Measurements from ENCODE around the gene HSF2BP.

Gene HSF2BP

GRCh38 chr21:43694437-43695079, 35.3 kb upstream of the HSF2BP start:
- no peak for DNase-seq (ENCODE audit: low read depth)
- TF ChIP-seq MAX (IDR thresholded peaks at IDR 0.05; ENCODE audit: low read depth, low read length) (no peak), MYC (IDR thresholded peaks at IDR 0.05; ENCODE audit: low read depth, low read length) (no peak), POLR2A (IDR thresholded peaks at IDR 0.05; ENCODE audit: extremely low read depth, insufficient read length) (no peak)
- TF ChIP-seq, protein P1, sequence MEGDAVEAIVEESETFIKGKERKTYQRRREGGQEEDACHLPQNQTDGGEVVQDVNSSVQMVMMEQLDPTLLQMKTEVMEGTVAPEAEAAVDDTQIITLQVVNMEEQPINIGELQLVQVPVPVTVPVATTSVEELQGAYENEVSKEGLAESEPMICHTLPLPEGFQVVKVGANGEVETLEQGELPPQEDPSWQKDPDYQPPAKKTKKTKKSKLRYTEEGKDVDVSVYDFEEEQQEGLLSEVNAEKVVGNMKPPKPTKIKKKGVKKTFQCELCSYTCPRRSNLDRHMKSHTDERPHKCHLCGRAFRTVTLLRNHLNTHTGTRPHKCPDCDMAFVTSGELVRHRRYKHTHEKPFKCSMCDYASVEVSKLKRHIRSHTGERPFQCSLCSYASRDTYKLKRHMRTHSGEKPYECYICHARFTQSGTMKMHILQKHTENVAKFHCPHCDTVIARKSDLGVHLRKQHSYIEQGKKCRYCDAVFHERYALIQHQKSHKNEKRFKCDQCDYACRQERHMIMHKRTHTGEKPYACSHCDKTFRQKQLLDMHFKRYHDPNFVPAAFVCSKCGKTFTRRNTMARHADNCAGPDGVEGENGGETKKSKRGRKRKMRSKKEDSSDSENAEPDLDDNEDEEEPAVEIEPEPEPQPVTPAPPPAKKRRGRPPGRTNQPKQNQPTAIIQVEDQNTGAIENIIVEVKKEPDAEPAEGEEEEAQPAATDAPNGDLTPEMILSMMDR (IDR thresholded peaks at IDR 0.05; ENCODE audit: low read depth, low read length): no peak
- H3K4me3 ChIP-seq (ENCODE audit: low read depth, low read length): no peak overlapping the region

GRCh38 chr21:43693981-43694380, 34.7 kb upstream of the HSF2BP start:
- TF ChIP-seq POLR2A (IDR thresholded peaks at IDR 0.05; ENCODE audit: extremely low read depth, insufficient read length) (no peak), MYC (IDR thresholded peaks at IDR 0.05; ENCODE audit: low read depth, low read length) (no peak), MAX (IDR thresholded peaks at IDR 0.05; ENCODE audit: low read depth, low read length) (no peak)
- TF ChIP-seq, protein P1 (IDR thresholded peaks at IDR 0.05; ENCODE audit: low read depth, low read length): no peak
- no peak overlapping the region for H3K4me3 ChIP-seq (ENCODE audit: low read depth, low read length)
- no peak for DNase-seq (ENCODE audit: low read depth)

- no peak for DNase-seq (ENCODE audit: low read depth)
Observed at GRCh38 chr21:43692949-43693348, 33.7 kb upstream of the HSF2BP start.

GRCh38 chr21:43691801-43692200, 32.5 kb upstream of the HSF2BP start:
- TF ChIP-seq MYC (IDR thresholded peaks at IDR 0.05; ENCODE audit: low read depth, low read length): no peak
- TF ChIP-seq, protein P1 (IDR thresholded peaks at IDR 0.05; ENCODE audit: low read depth, low read length): no peak
- TF ChIP-seq POLR2A (IDR thresholded peaks at IDR 0.05; ENCODE audit: extremely low read depth, insufficient read length): no peak
- no peak for TF ChIP-seq MAX (IDR thresholded peaks at IDR 0.05; ENCODE audit: low read depth, low read length)
- no peak for DNase-seq (ENCODE audit: low read depth)
- H3K4me3 ChIP-seq (ENCODE audit: low read depth, low read length): no peak overlapping the region

More at GRCh38 chr21:43692949-43693348, 33.7 kb upstream of the HSF2BP start:
- TF ChIP-seq MYC (IDR thresholded peaks at IDR 0.05; ENCODE audit: low read depth, low read length) (no peak), POLR2A (IDR thresholded peaks at IDR 0.05; ENCODE audit: extremely low read depth, insufficient read length) (no peak), MAX (IDR thresholded peaks at IDR 0.05; ENCODE audit: low read depth, low read length) (no peak)
- TF ChIP-seq, protein P1 (IDR thresholded peaks at IDR 0.05; ENCODE audit: low read depth, low read length): no peak
- H3K4me3 ChIP-seq (ENCODE audit: low read depth, low read length): no peak overlapping the region

GRCh38 chr21:43691086-43691795, 32.0 kb upstream of the HSF2BP start:
- TF ChIP-seq MYC (IDR thresholded peaks at IDR 0.05; ENCODE audit: low read depth, low read length) (no peak), MAX (IDR thresholded peaks at IDR 0.05; ENCODE audit: low read depth, low read length) (no peak), POLR2A (IDR thresholded peaks at IDR 0.05; ENCODE audit: extremely low read depth, insufficient read length) (no peak)
- TF ChIP-seq, protein P1 (IDR thresholded peaks at IDR 0.05; ENCODE audit: low read depth, low read length): no peak
- no peak for DNase-seq (ENCODE audit: low read depth)
- no peak overlapping the region for H3K4me3 ChIP-seq (ENCODE audit: low read depth, low read length)

All from NB4 (cell line).